ENCODE results near the gene TASL.
"Not testable (repeated sequence)": the region's sequence is repeated elsewhere in the genome, so short reads cannot be mapped to it uniquely, and the experiment has no call there.

Gene TASL

DNA sequence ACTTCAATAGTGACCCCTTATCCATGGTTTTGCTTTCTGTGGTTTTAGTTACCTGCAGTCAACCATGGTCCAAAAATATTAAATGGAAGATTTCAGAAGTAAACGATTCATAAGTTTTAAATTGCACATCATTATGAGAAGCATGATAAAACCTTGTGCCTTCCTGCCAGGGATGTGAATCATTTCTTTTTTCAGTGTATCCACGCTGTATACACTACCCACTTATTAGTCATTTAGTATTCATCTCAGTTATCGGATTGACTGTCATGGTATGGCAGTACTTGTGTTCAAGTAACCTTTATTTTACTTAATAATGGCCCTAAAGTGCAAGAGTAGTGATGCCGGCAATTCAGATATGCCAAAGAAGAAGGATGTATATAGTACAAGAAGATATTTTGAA is 37.7 kb upstream of the TASL start:
- no peak for TF ChIP-seq L3MBTL2 (conservative IDR thresholded peaks at IDR 0.05)
- TF ChIP-seq SUZ12 (IDR thresholded peaks at IDR 0.05), result no peak
- no peak for TF ChIP-seq BHLHE40 (IDR thresholded peaks at IDR 0.05; ENCODE audit: borderline replicate concordance)
- TF ChIP-seq SP1 (IDR thresholded peaks at IDR 0.05), result no peak
- no peak for TF ChIP-seq CTBP1 (IDR thresholded peaks at IDR 0.05; ENCODE audit: borderline replicate concordance)
- TF ChIP-seq, protein P1, sequence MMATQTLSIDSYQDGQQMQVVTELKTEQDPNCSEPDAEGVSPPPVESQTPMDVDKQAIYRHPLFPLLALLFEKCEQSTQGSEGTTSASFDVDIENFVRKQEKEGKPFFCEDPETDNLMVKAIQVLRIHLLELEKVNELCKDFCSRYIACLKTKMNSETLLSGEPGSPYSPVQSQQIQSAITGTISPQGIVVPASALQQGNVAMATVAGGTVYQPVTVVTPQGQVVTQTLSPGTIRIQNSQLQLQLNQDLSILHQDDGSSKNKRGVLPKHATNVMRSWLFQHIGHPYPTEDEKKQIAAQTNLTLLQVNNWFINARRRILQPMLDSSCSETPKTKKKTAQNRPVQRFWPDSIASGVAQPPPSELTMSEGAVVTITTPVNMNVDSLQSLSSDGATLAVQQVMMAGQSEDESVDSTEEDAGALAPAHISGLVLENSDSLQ (IDR thresholded peaks at IDR 0.05), result no peak
- no peak for TF ChIP-seq FOXK2 (IDR thresholded peaks at IDR 0.05)
- TF ChIP-seq ZNF384 (IDR thresholded peaks at IDR 0.05), result no peak
- no peak for TF ChIP-seq LEF1 (IDR thresholded peaks at IDR 0.05; ENCODE audit: borderline replicate concordance)
- no peak for TF ChIP-seq ELF4 (IDR thresholded peaks at IDR 0.05)
- DNase-seq (ENCODE audit: extremely low spot score), result no peak
- ChIA-PET POLR2A (no interaction called here), CTCF (no interaction called here)

GRCh38 chrX:30613721-30614120 is 36.2 kb upstream of the TASL start:
- DNase-seq (ENCODE audit: extremely low spot score), result no peak
- ChIA-PET CTCF (no interaction called here), POLR2A (no interaction called here)

DNA sequence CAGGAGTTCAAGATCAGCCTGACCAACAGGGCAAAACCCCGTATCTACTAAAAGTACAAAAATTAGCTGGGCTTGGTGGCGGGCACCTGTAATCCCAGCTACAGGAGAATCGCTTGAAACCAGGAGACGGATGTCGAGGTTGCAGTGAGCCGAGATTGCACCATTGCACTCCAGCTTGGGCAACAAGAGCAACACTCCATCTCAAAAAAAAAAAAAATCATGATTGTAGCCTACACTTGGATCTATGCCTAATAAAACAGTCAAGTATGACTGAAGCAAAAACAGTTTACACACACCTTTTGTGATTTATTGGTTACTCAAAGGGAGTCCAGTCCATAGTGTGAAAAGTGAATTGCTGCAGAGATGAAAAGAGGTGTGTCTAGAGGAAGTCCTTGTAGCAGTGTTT is 34.7 kb upstream of the TASL start:
- TF ChIP-seq CTBP1 (IDR thresholded peaks at IDR 0.05; ENCODE audit: borderline replicate concordance) (no peak), ARNT (IDR thresholded peaks at IDR 0.05) (no peak), FOXK2 (IDR thresholded peaks at IDR 0.05) (no peak), SP1 (IDR thresholded peaks at IDR 0.05) (no peak), L3MBTL2 (conservative IDR thresholded peaks at IDR 0.05) (no peak), FOXA1 (IDR thresholded peaks at IDR 0.05) (no peak), HDGF (IDR thresholded peaks at IDR 0.05; ENCODE audit: borderline replicate concordance) (no peak), LEF1 (IDR thresholded peaks at IDR 0.05; ENCODE audit: borderline replicate concordance) (no peak), TARDBP (IDR thresholded peaks at IDR 0.05) (no peak)
- TF ChIP-seq, protein P1 (IDR thresholded peaks at IDR 0.05), result no peak
- CTCF ChIA-PET, result interaction anchor here (0.6 kb wide), 1 partner anchor 100 kb away, joined by 3 read pairs; no protein-coding TSS in a partner anchor
- POLR2A ChIA-PET, result no interaction called here
- DNase-seq (ENCODE audit: extremely low spot score), result no peak

More at GRCh38 chrX:30613721-30614120, 36.2 kb upstream of the TASL start:
- TF ChIP-seq TARDBP (IDR thresholded peaks at IDR 0.05), result no peak
- no peak for TF ChIP-seq FOXK2 (IDR thresholded peaks at IDR 0.05)
- TF ChIP-seq SP1 (IDR thresholded peaks at IDR 0.05), result no peak
- TF ChIP-seq ZNF384 (IDR thresholded peaks at IDR 0.05), result no peak
- no peak for TF ChIP-seq FOXA1 (IDR thresholded peaks at IDR 0.05)
- TF ChIP-seq SUZ12 (IDR thresholded peaks at IDR 0.05), result no peak
- TF ChIP-seq CTBP1 (IDR thresholded peaks at IDR 0.05; ENCODE audit: borderline replicate concordance), result no peak
- TF ChIP-seq LEF1 (IDR thresholded peaks at IDR 0.05; ENCODE audit: borderline replicate concordance), result no peak
- no peak for TF ChIP-seq NFRKB (IDR thresholded peaks at IDR 0.05)
- TF ChIP-seq FOXM1 (IDR thresholded peaks at IDR 0.05; ENCODE audit: borderline replicate concordance), result no peak
- no peak for TF ChIP-seq ARNT (IDR thresholded peaks at IDR 0.05)

DNA sequence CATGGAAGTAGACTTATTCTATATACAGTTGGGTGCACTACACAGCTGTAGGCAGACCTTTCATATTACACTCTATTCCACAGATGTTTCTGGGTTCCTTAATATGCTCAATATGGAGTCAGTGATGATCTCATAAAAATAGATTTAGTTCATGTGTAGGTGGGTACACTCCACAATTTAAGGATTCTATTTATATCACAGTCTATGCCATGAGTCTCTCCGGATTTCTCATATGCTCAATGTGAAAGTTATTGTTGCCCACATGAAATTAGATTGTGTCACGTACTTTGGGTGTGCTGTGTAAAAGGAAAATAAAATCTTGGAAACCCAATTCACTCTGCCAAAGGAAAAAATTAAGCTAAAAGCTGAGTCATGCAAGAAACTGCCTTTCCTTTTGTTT is 32.5 kb upstream of the TASL start:
- DNase-seq (ENCODE audit: extremely low spot score), result no peak
- ChIA-PET CTCF (no interaction called here), POLR2A (no interaction called here)
- TF ChIP-seq HDGF (IDR thresholded peaks at IDR 0.05; ENCODE audit: borderline replicate concordance) (no peak), SUZ12 (IDR thresholded peaks at IDR 0.05) (no peak), TARDBP (IDR thresholded peaks at IDR 0.05) (no peak), FOXM1 (IDR thresholded peaks at IDR 0.05; ENCODE audit: borderline replicate concordance) (no peak), SP1 (IDR thresholded peaks at IDR 0.05) (no peak), LEF1 (IDR thresholded peaks at IDR 0.05; ENCODE audit: borderline replicate concordance) (no peak), NFRKB (IDR thresholded peaks at IDR 0.05) (no peak), ELF4 (IDR thresholded peaks at IDR 0.05) (no peak), FOXA1 (IDR thresholded peaks at IDR 0.05) (no peak), CTBP1 (IDR thresholded peaks at IDR 0.05; ENCODE audit: borderline replicate concordance) (no peak), FOXK2 (IDR thresholded peaks at IDR 0.05) (no peak), ARNT (IDR thresholded peaks at IDR 0.05) (no peak), L3MBTL2 (conservative IDR thresholded peaks at IDR 0.05) (no peak), ZNF384 (IDR thresholded peaks at IDR 0.05) (no peak), BHLHE40 (IDR thresholded peaks at IDR 0.05; ENCODE audit: borderline replicate concordance) (no peak)
- TF ChIP-seq, protein P1 (IDR thresholded peaks at IDR 0.05), result no peak

DNA sequence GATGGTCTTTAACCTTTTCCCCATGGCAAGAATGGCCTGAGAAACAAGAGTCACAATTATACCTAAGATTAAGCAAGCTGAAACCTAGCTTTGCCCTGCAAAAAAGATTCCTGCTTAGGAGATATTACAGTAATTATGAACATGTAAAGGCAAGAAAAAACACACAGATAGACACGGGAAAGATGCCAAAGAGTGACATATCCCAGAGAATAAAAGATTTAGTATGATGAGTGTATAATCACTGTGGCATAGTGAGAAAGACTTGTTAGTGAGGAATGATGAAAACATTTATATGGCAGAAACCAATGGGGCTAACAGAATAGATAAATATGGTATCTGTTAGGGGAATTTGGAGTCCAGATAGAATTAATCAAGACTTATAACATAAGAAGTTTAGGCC is 29.6 kb upstream of the TASL start:
- CTCF ChIA-PET, result interaction anchor here (1.0 kb wide), 1 partner anchor 36 kb away, joined by 3 read pairs; no protein-coding TSS in a partner anchor
- POLR2A ChIA-PET, result no interaction called here

DNA sequence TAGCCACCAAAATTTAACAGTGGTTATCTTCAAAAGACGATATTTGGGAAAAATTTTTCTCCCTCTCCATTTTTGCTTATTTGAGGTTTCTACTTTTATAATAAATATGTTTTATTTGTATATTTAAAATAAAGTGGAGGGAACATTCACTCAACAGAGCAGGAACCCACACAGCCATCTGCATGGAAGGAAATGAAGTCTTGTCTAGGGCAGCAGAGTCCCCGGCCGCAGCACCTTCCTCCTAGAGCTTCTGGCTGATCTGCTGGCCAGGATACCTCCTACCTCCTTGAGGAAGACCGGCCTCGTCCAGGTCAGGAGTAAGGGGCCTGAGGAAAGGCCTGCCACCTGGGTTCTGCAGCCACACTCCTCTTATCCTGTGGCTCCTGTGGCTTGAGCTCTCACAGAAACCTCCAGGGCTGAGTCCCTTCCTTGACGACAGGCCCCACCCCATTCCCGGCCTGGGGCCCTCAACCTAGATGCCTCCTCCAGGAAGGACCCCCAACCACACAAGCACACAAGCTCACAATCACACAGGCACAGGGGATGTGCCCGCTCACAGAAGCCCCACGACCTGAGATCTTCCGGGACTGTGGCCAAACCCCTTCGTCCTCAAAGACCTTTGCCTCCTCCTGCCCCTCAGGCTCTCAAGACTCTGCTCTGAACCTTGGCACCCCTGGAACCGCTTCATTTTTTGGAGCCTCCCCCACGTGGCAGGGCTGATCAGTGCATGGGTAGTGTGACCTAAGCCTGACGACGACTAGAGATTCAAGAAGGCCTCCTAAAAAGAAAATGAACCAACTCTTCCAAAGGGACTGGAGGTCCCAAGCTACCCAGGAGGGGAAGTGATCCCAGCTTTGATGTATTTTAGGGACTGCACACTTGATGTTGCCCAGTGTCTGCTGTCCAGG is 23.0 kb upstream of the TASL start:
- DNase-seq (ENCODE audit: extremely low spot score); POLR2A ChIA-PET; CTCF ChIA-PET: not testable (repeated sequence)

More for the DNA sequence above, 29.6 kb upstream of the TASL start:
- no peak for DNase-seq (ENCODE audit: extremely low spot score)
- TF ChIP-seq ZNF384 (IDR thresholded peaks at IDR 0.05) (no peak), L3MBTL2 (conservative IDR thresholded peaks at IDR 0.05) (no peak), CTBP1 (IDR thresholded peaks at IDR 0.05; ENCODE audit: borderline replicate concordance) (no peak), SUZ12 (IDR thresholded peaks at IDR 0.05) (no peak), FOXA1 (IDR thresholded peaks at IDR 0.05) (no peak), FOXK2 (IDR thresholded peaks at IDR 0.05) (no peak), ARNT (IDR thresholded peaks at IDR 0.05) (no peak), HDGF (IDR thresholded peaks at IDR 0.05; ENCODE audit: borderline replicate concordance) (no peak), TARDBP (IDR thresholded peaks at IDR 0.05) (no peak), LEF1 (IDR thresholded peaks at IDR 0.05; ENCODE audit: borderline replicate concordance) (no peak), BHLHE40 (IDR thresholded peaks at IDR 0.05; ENCODE audit: borderline replicate concordance) (no peak), NFRKB (IDR thresholded peaks at IDR 0.05) (no peak), ELF4 (IDR thresholded peaks at IDR 0.05) (no peak), FOXM1 (IDR thresholded peaks at IDR 0.05; ENCODE audit: borderline replicate concordance) (no peak), SP1 (IDR thresholded peaks at IDR 0.05) (no peak)
- TF ChIP-seq, protein P1 (IDR thresholded peaks at IDR 0.05), result no peak
